GM12891 (cell line): ENCODE data around the gene UGGT1.

Experiments used
- DNase-seq: peaks from one replicate; pipeline ENCODE4 v3.0.0; 2011; ENCODE audit warnings: low spot score; ENCODE audit not compliant: insufficient read length
- FAIRE-seq: peaks from 2 replicates; lab custom pipeline; 2011; peaks lifted over from hg19 to GRCh38; lab: Jason Lieb, UNC
- PAX5 ChIP-seq: IDR thresholded peaks from 2 replicates; pipeline ENCODE4 v1.6.1; 2011; ENCODE audit warnings: low read length, moderate library complexity, mild to moderate bottlenecking; ENCODE audit not compliant: insufficient read depth, severe bottlenecking
- POLR2A ChIP-seq: IDR thresholded peaks from 2 replicates; pipeline ENCODE4 v1.6.1; 2011; ENCODE audit warnings: low read depth, low read length, control low read depth
- POLR2AphosphoS5 ChIP-seq: IDR thresholded peaks from 2 replicates; pipeline ENCODE4 v1.6.1; 2011; ENCODE audit warnings: low read depth, low read length, control low read depth
- POU2F2 ChIP-seq: IDR thresholded peaks from 2 replicates; pipeline ENCODE4 v1.6.1; 2011; ENCODE audit warnings: low read depth, mild to moderate bottlenecking, control low read depth, low read length, moderate library complexity
- SPI1 ChIP-seq: IDR thresholded peaks from 2 replicates; pipeline ENCODE4 v1.6.1; 2011; ENCODE audit warnings: low read depth, low read length, control low read depth
- TAF1 ChIP-seq: IDR thresholded peaks from 2 replicates; pipeline ENCODE4 v1.6.1; 2011; ENCODE audit warnings: low read depth, low read length, control low read depth

The UGGT1 gene

DNA sequence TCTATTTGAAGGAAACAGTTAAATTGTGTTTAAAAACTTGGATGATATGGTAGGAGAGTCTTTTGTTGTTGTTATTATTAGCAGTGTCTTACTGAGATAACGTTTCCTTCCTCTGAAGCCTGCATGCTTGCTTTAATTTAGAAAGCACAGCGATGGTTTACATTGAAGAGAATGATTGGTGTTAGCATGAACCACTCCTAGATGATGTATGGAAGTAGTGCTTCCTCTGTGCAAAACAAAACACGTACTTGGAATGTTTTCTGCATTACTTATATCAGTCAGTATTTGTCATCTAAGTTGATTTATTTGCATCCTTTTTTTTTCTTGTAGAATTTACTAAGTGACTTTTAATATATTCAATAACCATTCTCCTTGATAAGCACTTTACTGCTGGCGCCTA is 89.0 kb downstream of the UGGT1 start:
- DNase-seq (no peak), FAIRE-seq (no peak)
- no peak for TF ChIP-seq SPI1
- no peak for TF ChIP-seq POU2F2
- TF ChIP-seq POLR2A: no peak

DNA sequence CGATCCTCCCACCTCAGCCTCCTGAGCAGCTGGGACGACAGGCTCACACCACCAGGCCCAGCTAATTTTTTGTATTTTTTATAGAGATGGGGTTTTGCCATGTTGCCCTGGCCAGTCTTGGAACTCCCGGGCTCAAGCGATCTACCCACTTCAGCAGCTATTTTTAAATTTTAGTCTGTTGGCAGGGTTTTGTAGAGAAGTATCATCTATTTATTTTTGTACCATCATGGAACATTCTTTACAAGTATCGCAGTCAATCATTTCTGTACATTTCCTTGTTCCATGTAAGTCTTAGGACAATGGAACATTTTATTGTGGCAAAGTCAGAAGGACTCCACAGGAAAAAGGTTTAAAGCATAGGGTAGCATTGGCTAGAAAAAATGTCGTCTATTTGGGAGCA is 94.6 kb downstream of the UGGT1 start:
- TF ChIP-seq POLR2A (no peak), SPI1 (no peak), PAX5 (no peak), POU2F2 (no peak), POLR2AphosphoS5 (no peak), TAF1 (no peak)
- no peak for DNase-seq
- no peak for FAIRE-seq

DNA sequence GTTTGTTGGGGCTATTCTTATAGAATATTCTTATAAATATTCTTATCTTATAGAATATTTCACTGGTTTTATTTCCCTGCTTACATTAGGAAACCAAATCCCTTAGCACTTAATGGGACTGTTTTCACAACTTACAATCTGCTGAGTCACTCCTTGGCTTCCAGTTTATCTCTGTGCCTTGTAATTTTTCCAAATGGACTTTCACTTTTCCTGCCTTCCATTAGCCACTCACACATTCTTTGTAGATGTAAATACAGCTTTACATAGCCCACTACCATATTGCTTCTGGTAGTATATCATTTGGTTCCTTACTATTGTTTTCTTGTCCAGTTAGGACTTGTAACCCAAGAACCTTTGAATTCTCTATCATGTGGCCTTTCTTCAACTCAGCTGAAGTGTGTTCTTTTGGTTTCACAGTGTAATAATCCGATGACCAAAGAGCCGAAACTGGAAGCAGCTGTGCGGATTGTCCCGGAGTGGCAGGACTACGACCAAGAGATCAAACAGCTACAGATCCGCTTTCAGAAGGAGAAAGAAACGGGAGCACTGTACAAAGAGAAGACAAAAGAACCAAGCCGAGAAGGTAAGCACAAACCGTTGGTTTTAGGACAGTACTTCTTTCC is 96.1 kb downstream of the UGGT1 start:
- no peak for TF ChIP-seq POU2F2
- TF ChIP-seq POLR2A: no peak
- TF ChIP-seq POLR2AphosphoS5: no peak
- TF ChIP-seq PAX5: no peak
- no peak for TF ChIP-seq SPI1
- TF ChIP-seq TAF1: no peak
- DNase-seq (no peak), FAIRE-seq (no peak)

GRCh38 chr2:128195435-128195984 is 104.5 kb downstream of the UGGT1 start:
- DNase-seq: no peak
- no peak for FAIRE-seq
- TF ChIP-seq POLR2AphosphoS5 (no peak), TAF1 (no peak), SPI1 (no peak), POLR2A (no peak), POU2F2 (no peak)

DNA sequence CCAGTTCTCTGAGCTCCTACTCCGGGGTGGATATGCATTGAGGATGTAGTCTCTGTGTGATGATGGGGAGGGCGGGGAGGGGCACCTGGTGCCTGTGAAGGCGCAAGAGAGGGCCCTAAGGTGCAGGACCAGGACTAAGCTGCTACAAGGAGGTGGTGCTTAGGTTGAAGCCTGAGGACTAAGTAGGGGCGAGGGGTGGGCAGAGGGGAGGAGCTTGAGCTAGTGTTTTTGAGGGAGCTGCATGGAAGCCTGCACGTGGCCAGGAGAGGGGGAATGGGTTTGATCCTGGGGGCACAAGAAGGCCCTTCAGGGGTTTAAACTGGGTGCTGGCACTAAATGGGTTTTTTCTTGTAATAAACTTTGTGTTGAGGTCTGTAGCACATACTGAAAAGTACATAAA is 105.0 kb downstream of the UGGT1 start:
- DNase-seq (no peak), FAIRE-seq (no peak)
- TF ChIP-seq POLR2AphosphoS5 (no peak), PAX5 (no peak), TAF1 (no peak)

GRCh38 chr2:128196471-128196931 is 105.5 kb downstream of the UGGT1 start:
- DNase-seq (no peak), FAIRE-seq (no peak)
- no peak for TF ChIP-seq POLR2AphosphoS5
- no peak for TF ChIP-seq POU2F2
- peak; percentile 37 for TF ChIP-seq SPI1

GRCh38 chr2:128197059-128197458 is 106.1 kb downstream of the UGGT1 start:
- no peak for TF ChIP-seq SPI1
- no peak for TF ChIP-seq POLR2AphosphoS5
- no peak for TF ChIP-seq POLR2A
- TF ChIP-seq POU2F2: no peak
- no peak for TF ChIP-seq TAF1
- TF ChIP-seq PAX5: no peak
- DNase-seq (no peak), FAIRE-seq (no peak)

DNA sequence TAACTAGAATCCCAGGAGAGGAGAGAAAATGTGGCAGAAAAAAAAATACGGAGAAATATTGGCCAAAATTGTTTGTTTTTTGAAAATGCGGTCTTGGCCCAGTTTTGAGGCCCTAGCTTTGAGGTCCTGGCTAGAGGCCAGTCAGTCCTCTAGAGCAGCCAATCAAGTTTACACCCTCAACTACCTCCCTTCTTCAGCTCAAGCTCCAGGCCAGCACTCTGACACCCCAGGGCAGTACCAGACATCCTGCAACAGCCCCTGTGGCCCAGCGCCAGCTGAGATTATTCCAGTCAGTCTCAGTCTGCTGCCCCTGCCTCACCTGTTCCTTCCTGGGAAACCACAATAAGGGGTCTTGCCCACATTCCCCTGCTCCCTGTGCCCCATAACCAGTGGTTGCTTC is 107.7 kb downstream of the UGGT1 start:
- no peak for TF ChIP-seq SPI1
- TF ChIP-seq TAF1: no peak
- TF ChIP-seq POLR2AphosphoS5: no peak
- TF ChIP-seq POU2F2: no peak
- TF ChIP-seq PAX5: no peak
- TF ChIP-seq POLR2A: no peak
- DNase-seq (no peak), FAIRE-seq (no peak)

GRCh38 chr2:128199141-128199540 is 108.1 kb downstream of the UGGT1 start:
- TF ChIP-seq POU2F2 (no peak), POLR2A (no peak), SPI1 (no peak), PAX5 (no peak), TAF1 (no peak), POLR2AphosphoS5 (no peak)
- FAIRE-seq (no peak), DNase-seq (no peak)

GRCh38 chr2:128202791-128203190 is 111.8 kb downstream of the UGGT1 start:
- DNase-seq (no peak), FAIRE-seq (no peak)
- TF ChIP-seq POLR2AphosphoS5 (no peak), POLR2A (no peak), TAF1 (no peak), POU2F2 (no peak), PAX5 (no peak), SPI1 (no peak)

DNA sequence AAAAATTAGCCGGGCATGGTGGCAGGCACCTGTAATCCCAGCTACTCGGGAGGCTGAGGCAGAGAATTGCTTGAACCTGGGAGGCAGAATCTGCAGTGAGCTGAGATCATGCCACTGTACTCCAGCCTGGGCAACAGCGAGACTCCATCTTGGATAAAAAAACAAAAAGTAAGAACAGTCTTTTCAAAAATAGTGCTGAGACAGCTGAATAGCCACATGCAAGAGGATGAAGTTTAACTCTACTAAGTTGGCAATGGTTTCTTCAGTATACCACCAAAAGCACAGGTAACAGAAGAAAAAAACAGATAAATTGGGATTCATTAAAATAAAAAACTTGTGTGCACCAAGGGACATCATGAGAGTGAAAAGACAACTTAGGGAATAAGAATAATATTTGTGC is 115.2 kb downstream of the UGGT1 start:
- DNase-seq (no peak), FAIRE-seq (no peak)
- TF ChIP-seq SPI1 (no peak), PAX5 (no peak), POLR2AphosphoS5 (no peak), POLR2A (no peak), POU2F2 (no peak), TAF1 (no peak)
